Activated effector memory CD4-positive, alpha-beta T cell treated with Interleukin-2 at 50 U/mL for 16 hours (primary cell): ENCODE data around the gene IL7R.
A peak's percentile ranks its signal among the peaks of the same experiment; 100 is the strongest.

Experiments used
- DNase-seq: peaks from one replicate; pipeline ENCODE4 v3.0.0-alpha.2; 2020

Gene IL7R

DNA sequence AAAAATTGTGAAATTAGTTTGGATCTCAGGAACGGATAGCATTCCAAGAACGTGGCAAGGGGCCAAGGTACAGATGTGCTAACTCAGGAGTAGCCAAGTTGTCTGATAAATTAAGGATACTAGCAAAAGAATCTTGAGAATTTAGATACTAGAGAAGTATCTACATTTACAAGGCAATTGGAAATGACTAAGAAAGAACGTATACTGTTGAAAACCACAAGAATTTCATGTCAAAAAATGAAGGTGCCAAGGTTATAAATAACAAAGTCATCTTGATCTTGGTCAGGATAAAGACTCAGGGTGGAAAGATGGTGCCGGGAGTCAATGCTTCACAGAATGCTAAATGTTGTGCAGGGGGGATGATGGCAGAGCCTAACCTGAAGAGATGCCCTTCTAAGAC is 62.5 kb downstream of the IL7R start:
- no peak for DNase-seq

DNA sequence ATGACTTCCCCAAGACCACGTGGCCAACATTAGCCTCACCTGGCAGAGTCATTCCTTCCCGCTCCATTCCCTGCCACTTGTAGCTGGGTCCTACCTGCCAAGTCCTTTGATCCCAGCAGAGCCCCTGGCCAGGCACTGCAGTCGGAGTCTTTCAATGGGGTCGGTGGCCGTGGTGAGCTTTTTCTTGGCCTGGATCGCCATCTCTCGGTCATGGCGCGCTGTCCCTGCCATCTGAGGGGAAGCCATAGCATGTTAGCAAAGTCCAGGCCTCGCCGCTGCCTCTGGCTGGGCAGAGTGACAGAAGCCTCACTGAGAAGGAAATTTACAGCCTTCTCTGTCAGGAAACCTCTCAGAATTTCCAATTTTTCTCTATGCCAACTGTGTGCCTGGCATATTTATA is 64.2 kb downstream of the IL7R start:
- DNase-seq, result no peak

DNA sequence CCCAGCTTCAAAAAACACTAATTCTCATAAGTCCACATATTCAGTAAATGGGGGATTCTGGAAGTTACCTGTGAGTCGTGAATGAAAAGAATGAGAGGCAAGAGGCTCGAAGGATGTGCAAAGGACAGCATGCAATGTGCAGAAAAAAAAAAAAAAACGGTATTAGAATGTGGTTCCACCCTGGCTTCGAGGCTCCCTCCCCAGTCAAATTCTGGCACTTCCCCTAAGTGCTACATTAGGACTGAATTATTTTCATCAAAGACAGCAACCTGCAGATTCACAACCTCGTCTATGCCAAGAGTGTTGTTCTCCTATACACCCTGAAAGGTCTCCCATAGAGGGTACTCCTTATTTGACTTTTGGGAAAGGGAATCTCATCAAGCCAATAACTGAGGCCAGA is 65.2 kb downstream of the IL7R start:
- no peak for DNase-seq

- DNase-seq, result no peak
Observed at GRCh38 chr5:35922468-35922867, 65.8 kb downstream of the IL7R start.

DNA sequence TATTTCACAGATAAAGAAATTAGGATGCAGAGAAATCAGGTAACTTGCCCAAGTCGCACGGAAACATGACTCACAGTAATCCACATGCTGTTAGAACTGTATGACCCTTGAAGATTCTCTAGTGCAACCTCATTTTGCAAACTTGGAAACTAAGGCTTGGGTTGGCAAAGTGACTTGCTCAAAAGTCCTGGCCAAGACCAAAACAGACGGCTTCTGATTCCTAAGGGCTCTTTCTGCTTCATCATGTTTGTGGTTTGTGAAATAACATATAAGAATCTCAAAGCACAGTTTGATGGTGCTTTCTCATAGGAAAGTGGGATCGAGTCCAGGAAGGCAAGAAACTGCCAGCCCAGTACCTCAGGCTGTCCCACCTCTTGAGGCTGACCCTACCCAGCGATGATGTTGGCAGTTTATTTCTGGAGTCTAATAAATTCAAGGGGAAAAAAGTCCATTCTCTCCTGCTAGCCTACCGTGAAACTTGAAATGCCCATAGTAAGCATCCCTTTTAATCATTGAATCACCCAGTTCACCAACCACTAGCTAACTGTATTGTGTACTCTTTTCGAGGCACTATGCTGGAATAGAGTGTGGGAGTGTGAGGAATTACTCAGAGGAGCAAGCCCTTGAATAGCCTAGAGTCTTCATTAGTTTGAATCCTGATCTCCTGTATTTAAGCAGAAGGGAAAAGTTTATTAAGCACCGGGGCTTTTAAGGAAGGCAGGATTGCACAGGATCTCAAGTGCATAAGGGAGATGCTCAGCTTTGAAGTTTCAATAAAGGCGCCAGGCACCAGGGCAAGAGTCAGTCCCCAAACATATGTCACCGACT is 67.6 kb downstream of the IL7R start:
- DNase-seq, result no peak

GRCh38 chr5:35924950-35925722 is 68.4 kb downstream of the IL7R start:
- DNase-seq, result peak; percentile 78

GRCh38 chr5:35926389-35927051 is 69.8 kb downstream of the IL7R start:
- peak; percentile 18 for DNase-seq
